HG03342 (cell line): ENCODE measurements around the gene SARDH.

ENCODE experiments used
- ATAC-seq: cut with Tn5 transposase; IDR thresholded peaks from one replicate; pipeline ENCODE4 v1.9.1; 2021; ENCODE audit warnings: mild to moderate bottlenecking, moderate library complexity; ENCODE audit not compliant: unreplicated experiment

Gene SARDH

GRCh38 chr9:133703591-133704399 lies 34.4 kb downstream of the SARDH start:
- ATAC-seq = no peak

DNA sequence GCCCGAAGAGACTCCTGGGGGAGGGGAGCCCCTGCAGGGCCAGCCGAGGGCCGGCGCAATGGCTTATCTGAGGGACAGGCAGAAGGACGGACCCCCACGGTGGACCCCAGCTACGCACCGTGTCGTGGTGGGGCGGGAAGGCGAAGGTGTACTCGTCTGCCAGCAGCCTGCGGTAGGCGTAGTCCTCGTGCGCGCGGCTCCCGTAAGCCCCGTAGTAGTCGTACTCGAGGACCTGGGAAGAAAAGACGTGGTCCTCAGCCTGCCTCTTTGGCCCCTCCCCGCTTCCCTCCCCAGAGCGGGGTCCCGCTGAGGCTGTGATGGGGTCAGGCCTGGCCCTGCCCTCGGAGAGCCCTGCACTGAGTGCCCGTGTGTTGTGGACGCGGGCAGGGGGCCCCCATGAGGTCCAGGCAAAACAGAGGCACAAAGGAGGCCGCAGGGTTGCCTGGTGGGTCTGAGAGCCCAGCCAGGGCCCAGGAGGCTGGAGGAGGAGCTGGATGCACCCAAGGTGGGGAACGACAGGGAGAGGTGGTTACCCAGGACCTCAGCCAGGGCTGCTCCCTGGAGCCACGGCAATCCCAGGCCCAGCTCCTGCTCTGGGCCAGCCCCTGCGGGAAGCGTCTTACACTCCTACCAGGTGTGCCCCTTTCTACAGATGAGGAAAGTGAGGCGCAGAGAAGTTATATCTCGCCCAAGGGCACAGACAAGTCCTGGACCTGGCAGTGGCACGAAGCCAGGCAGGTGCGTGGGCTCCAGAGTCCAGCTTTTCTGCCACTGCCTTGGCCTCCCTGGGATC lies 35.2 kb downstream of the SARDH start:
- ATAC-seq = no peak

DNA sequence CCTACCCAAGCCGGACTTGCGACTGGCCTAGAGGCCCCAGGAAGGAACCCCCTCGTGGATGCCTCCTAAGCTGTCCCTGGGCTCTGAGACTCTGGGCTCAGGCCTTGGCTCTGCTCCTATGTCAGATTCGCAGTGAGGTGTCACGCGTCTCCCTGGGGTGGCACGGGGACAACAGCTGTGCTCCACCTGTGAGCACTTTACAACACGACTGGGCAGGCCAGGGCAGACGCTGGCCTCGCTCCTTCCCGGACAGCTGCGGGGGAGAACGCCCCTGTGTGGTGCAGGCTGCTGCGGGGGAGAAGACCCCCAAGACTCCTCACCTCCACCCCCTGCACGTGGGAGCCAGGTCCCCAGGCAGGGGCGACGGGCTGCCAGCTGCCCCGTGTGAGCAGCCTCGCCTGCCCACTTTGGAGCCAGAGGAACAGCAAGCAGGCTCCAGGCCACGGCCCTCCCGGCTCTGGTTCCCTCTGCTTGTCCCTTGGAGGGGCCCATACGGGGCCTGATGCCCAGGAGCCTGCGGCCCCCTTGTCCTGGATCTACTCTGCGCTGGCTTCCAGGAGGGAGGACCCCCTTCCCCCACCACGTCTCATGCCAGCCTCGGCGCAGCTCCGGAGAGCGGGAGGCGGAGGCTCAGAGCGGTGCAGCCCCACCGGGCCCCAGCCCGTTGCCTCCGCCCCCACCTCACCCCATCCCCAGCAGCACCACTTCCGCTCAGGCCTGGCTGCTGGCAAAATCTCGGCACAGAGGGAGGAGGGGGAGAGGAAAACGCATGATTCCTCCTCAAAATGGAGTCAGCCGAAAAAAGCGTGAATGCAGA lies 36.0 kb downstream of the SARDH start:
- no peak for ATAC-seq

DNA sequence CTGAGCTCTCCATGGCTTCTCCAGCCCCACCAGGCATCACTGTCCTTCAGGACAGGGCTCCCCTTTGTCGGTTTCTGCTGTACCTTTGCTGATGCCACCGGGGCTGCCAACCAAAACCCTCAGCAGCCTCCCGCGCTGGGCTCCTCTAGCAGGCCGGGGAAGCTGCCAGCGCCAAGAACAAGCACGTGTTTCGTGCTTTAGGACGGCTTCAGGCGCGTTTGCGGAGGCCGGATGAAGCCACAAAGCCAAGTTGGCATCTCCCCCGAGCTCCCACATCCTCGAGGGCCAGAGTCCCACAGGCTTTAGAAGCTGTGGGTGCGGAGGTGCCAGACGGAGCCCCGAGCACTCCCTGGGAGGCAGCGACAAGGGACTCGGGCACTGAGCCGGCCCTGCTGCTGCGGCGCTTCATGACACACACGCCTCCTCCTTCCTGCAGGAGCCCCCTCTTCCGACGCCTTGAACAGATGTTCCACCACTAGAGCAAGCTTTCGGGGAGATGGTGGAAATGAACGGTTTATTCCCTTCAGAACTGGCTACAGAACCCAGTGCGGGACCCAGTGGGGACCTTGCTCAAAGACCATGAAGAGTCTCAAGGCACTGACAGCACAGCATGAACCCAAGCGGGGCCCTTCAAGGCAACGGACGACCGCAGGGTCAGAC lies 36.7 kb downstream of the SARDH start:
- ATAC-seq = no peak

- ATAC-seq = no peak
Measured at GRCh38 chr9:133700819-133701320, 37.3 kb downstream of the SARDH start.

GRCh38 chr9:133699546-133699945 lies 38.6 kb downstream of the SARDH start:
- no peak for ATAC-seq

GRCh38 chr9:133696071-133696472 lies 42.1 kb downstream of the SARDH start:
- ATAC-seq = no peak

GRCh38 chr9:133694686-133695085 lies 43.5 kb downstream of the SARDH start:
- ATAC-seq = no peak

GRCh38 chr9:133693703-133694529 lies 44.2 kb downstream of the SARDH start:
- ATAC-seq = no peak

DNA sequence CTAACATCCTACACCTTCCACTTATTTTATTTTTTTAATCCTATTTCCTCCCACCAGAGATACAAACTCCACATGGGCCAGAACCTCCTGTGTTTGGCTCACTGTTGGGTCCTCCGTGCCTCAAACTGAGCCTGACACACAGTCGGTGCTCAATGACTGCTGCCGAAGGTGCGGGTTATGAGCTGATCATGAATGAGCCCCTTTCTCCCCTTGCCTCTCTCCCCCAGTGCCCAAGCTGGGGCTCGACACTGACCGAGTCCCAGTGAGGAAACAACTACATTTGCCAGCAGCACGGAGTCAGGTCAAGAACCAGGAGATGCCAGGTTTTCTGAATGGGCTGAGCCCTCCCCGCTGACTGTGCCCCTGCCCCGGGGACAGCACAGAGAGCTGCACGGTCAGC lies 45.0 kb downstream of the SARDH start:
- no peak for ATAC-seq

DNA sequence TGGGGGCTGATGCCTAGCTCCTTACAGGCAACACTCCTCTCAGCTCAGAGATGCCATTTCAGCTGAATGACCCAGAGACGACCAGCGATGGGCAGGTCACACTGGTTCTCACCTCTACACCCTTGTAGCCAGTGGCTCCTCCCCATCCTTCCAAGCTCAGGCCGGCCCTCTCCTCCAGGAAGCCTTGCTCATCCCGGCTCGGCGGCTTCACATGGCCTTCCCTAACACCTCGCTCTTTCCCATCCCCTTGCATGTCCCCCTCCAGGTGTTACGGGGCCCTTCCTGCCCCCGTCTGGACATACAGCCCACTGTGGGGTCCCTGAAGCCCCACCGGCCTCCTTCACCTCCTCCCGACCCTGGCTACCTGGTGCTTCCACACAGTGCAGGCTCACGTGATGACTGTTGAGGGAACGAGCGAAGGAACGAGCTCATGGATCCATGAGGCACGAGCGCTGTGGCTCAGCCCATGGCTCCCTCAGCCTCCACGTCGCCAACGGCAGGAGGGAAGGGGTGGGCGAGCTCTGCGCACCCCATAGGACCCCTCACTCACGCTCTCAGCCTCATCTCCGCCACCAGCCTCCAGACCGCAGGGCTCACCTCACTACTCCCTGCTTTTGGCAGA lies 45.7 kb downstream of the SARDH start:
- no peak for ATAC-seq

DNA sequence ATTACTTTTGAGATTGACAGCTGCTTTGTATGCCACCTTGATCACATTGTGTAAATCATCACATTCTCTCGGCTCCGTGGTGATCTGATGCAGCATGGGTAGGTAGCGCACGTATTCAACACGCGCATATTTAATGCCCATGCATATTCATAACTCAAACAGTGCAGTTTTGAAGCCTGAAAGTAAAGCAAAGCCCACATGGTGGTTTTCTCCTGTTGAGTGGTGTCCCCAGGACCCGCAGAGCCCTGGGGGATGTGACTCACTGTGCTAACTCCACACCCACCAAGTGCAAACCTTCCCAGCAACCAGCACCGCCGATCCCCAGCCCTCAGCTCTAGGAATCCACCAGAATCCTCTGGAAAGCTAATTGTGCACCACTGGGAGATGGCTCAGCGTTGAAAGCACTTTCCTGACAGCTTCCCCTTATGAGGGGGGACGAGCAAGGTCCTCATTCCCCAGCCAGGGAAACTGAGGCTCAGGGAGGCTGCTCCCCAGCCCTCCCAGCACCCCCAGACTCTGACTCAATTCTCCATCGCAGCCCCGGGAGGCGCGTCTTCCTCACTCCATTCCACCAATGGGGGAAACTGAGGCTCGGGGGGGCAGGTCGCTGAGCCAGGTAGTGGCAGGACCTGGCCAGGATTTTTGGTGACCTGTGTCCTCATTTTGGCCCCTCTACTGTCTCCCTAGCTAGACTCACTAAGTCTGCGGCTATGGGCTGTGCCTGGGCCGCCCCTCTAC lies 46.4 kb downstream of the SARDH start:
- no peak for ATAC-seq

DNA sequence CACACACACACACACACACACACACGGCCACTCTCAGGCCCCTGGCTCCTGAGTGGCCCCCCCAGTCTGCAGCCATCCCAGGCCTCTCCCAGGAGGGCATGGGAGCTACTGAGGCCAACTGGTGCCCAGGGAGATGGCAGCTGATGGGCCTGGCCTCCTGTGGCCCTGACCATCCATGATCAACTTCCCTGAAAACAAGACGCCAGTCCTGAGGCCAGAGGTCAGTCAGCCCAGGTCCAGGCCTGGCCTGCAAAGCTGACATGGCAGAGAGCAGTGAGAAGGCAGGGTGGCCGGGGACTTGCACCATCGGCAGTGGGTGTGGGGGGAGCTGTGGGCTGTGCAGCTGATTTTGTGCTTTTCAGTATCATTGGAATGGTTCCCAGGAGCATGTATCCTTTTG lies 47.0 kb downstream of the SARDH start:
- ATAC-seq = no peak

DNA sequence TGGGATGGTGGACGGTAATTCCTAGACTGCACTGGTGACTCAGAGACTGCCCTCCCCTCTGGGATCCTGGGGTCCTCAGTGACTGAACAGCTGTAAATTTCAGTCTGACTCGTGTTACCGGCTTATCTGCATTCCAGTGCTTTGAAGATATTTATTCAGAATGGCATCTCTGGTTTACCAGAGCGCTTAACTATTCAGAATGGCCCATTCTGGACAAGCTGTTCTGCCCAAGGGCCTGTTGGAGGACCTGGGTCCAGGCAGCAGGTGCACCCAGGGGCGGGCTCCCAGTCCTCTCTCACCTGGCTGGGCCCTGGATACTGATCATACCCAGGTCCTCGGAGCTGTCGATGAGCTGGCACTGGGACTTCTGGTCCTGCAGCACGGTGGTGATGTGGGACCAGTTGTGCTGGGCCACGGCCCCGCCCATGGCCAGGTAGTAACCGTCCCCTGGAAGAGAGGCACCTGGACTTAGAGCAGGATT lies 48.0 kb downstream of the SARDH start:
- ATAC-seq = no peak

- ATAC-seq = no peak
Measured at GRCh38 chr9:133689151-133689763, 48.9 kb downstream of the SARDH start.

- ATAC-seq = no peak
Measured at GRCh38 chr9:133687856-133688761, 50.0 kb downstream of the SARDH start.
